HEK293 (cell line): ENCODE measurements around the gene PEX3.

ENCODE experiments used
- CTCF ChIA-PET: fragments of 350-600 bp; formaldehyde crosslinking; extraction: SDS; loops from one replicate; lab custom pipeline; 2021; ENCODE audit warnings: antibody characterized with exemption; lab: Yijun Ruan, JAX
- POLR2A ChIA-PET: fragments of 300-600 bp; formaldehyde crosslinking; extraction: SDS; loops from one replicate; lab custom pipeline; 2020; ENCODE audit warnings: antibody characterized with exemption, inconsistent platforms; lab: Yijun Ruan, JAX
- H3K27ac ChIP-seq: fragments of 200-500 bp; sonication (Bioruptor generic); 2 replicates; pipeline ENCODE4 v1.5.1; 2014; ENCODE audit warnings: low read depth, low read length, control low read depth, inconsistent platforms; ENCODE audit errors: extremely low read depth
- H3K36me3 ChIP-seq, 2 experiments: fragments of 200-500 bp in 1 of 2; sonication (Bioruptor generic) in 1 of 2; 1 replicate in 1 of 2; 2 replicates in 1 of 2; pipeline ENCODE4 v1.5.1; 2014 to 2017; ENCODE audit warnings: inconsistent platforms in 2 of 2, low read length in 2 of 2; ENCODE audit not compliant: control insufficient read depth in 2 of 2, insufficient read depth in 1 of 2
- H3K4me1 ChIP-seq: fragments of 200-500 bp; sonication (Bioruptor generic); 2 replicates; pipeline ENCODE4 v1.5.1; 2014; ENCODE audit warnings: mild to moderate bottlenecking, low read length, inconsistent platforms; ENCODE audit not compliant: control insufficient read depth, insufficient read depth
- H3K4me3 ChIP-seq: 2 replicates; pipeline ENCODE4 v1.5.1; 2011; ENCODE audit warnings: low read depth, mild to moderate bottlenecking, control low read depth, low read length, moderate library complexity
- H3K9me3 ChIP-seq: fragments of 200-500 bp; sonication (Bioruptor generic); 2 replicates; pipeline ENCODE4 v1.5.1; 2014; ENCODE audit warnings: low read depth, low read length, inconsistent platforms; ENCODE audit not compliant: control insufficient read depth, insufficient read depth
- BCL6B ChIP-seq: fragments of 450-650 bp; formaldehyde crosslinking; IDR thresholded peaks from 2 replicates; pipeline ENCODE4 v1.5.1; 2017; ENCODE audit warnings: missing biosample characterization, missing genetic modification characterization
- CTCF ChIP-seq: fragments of 450-650 bp; formaldehyde crosslinking; IDR thresholded peaks from 2 replicates; pipeline ENCODE4 v1.5.1; 2016; ENCODE audit warnings: missing biosample characterization, missing genetic modification characterization
- GLI2 ChIP-seq: fragments of 450-650 bp; formaldehyde crosslinking; IDR thresholded peaks from 2 replicates; pipeline ENCODE4; 2017; ENCODE audit warnings: missing biosample characterization, missing genetic modification characterization, low read depth, borderline replicate concordance
- KLF9 ChIP-seq: fragments of 450-650 bp; formaldehyde crosslinking; IDR thresholded peaks from 2 replicates; pipeline ENCODE4 v1.5.1; 2016; ENCODE audit warnings: missing biosample characterization, missing genetic modification characterization, low read depth
- ZBTB8A ChIP-seq: fragments of 450-650 bp; formaldehyde crosslinking; IDR thresholded peaks from 2 replicates; pipeline ENCODE4 v1.5.1; 2016; ENCODE audit warnings: missing biosample characterization, missing genetic modification characterization
- ZNF132 ChIP-seq: fragments of 450-650 bp; formaldehyde crosslinking; IDR thresholded peaks from 2 replicates; pipeline ENCODE4 v1.5.1; 2017; ENCODE audit warnings: missing biosample characterization, missing genetic modification characterization, borderline replicate concordance
- ZNF146 ChIP-seq: fragments of 450-650 bp; formaldehyde crosslinking; IDR thresholded peaks from 2 replicates; pipeline ENCODE4 v1.5.1; 2016; ENCODE audit warnings: missing biosample characterization, missing genetic modification characterization
- ZNF274 ChIP-seq, 2 experiments: fragments of 200-500 bp in 1 of 2; fragments of 450-650 bp in 1 of 2; sonication (Bioruptor generic) in 1 of 2; formaldehyde crosslinking in 1 of 2; IDR thresholded peaks; 2 replicates each; pipeline versions ENCODE4 v1.5.1 to v1.6.1; 2014 to 2016; ENCODE audit warnings: borderline replicate concordance in 1 of 2, inconsistent platforms in 1 of 2, low read length in 1 of 2, missing biosample characterization in 1 of 2, missing genetic modification characterization in 1 of 2
- ZNF302 ChIP-seq: fragments of 450-650 bp; formaldehyde crosslinking; IDR thresholded peaks from 2 replicates; pipeline ENCODE4 v1.5.1; 2016; ENCODE audit warnings: missing biosample characterization, missing genetic modification characterization, low read depth
- ZNF433 ChIP-seq: fragments of 450-650 bp; formaldehyde crosslinking; IDR thresholded peaks from 2 replicates; pipeline ENCODE4 v1.5.1; 2016; ENCODE audit warnings: missing biosample characterization, missing genetic modification characterization, low read depth
- ZNF510 ChIP-seq: fragments of 450-650 bp; formaldehyde crosslinking; IDR thresholded peaks from 2 replicates; pipeline ENCODE4 v1.5.1; 2018; ENCODE audit warnings: mild to moderate bottlenecking, missing genetic modification characterization, missing biosample characterization; ENCODE audit not compliant: insufficient replicate concordance
- ZNF530 ChIP-seq: fragments of 450-650 bp; formaldehyde crosslinking; IDR thresholded peaks from 2 replicates; pipeline ENCODE4 v1.5.1; 2016; ENCODE audit warnings: low read depth, missing biosample characterization, missing genetic modification characterization
- ZNF600 ChIP-seq: fragments of 450-650 bp; formaldehyde crosslinking; IDR thresholded peaks from 2 replicates; pipeline ENCODE4 v1.5.1; 2016; ENCODE audit warnings: missing biosample characterization, missing genetic modification characterization
- ZNF624 ChIP-seq: fragments of 450-650 bp; formaldehyde crosslinking; IDR thresholded peaks from 2 replicates; pipeline ENCODE4 v1.5.1; 2017; ENCODE audit warnings: missing biosample characterization, missing genetic modification characterization
- ZNF692 ChIP-seq: fragments of 450-650 bp; formaldehyde crosslinking; IDR thresholded peaks from 2 replicates; pipeline ENCODE4 v1.5.1; 2016; ENCODE audit warnings: missing biosample characterization, missing genetic modification characterization
- ZNF747 ChIP-seq: fragments of 450-650 bp; formaldehyde crosslinking; IDR thresholded peaks from 2 replicates; pipeline ENCODE4 v1.5.1; 2016; ENCODE audit warnings: missing biosample characterization, missing genetic modification characterization

PEX3 gene

GRCh38 chr6:143529095-143529494, 78.5 kb downstream of the PEX3 start:
- Histone ChIP-seq H3K9me3 (no peaks in the 10 kb centered on the region), H3K4me3 (no peak overlapping the region), H3K27ac (no peak overlapping the region), H3K4me1 (no peaks in the 10 kb centered on the region), H3K36me3 (no peaks in the 10 kb centered on the region)
- POLR2A ChIA-PET: interaction anchor here (0.8 kb wide), 1 partner anchor 18 kb away, joined by 3 read pairs; the partner anchor contains the start of gene FUCA2
- TF ChIP-seq CTCF (peak; percentile 35; the same call in 1 of the 2 replicates), ZNF302 (tag by site-specific recombination) (no peak), ZBTB8A (peak; percentile 35; the same call in 1 of the 2 replicates)
- CTCF ChIA-PET: interaction anchor here (0.7 to 1.5 kb wide), 6 partner anchors 9 to 415 kb away, joined by 3 to 6 read pairs (median 4); no protein-coding TSS in a partner anchor

- Histone ChIP-seq H3K36me3 (no peaks in the 10 kb centered on the region), H3K9me3 (no peaks in the 10 kb centered on the region), H3K27ac (no peak overlapping the region), H3K4me3 (no peak overlapping the region), H3K4me1 (0 out of 2 replicates have a peak, but pooled peaks cover 3% of the 10 kb centered on the region)
- CTCF ChIA-PET: no interaction called here
- POLR2A ChIA-PET: no interaction called here
- no peak for TF ChIP-seq ZNF132 (tag by site-specific recombination)
- no peak for TF ChIP-seq ZNF692 (tag by site-specific recombination)
- no peak for TF ChIP-seq ZNF530 (tag by site-specific recombination)
- TF ChIP-seq ZNF274 (IDR thresholded peaks at IDR 0.05; ENCODE audit: low read length): no peak
- TF ChIP-seq ZNF274 (tag by site-specific recombination; IDR thresholded peaks at IDR 0.05; ENCODE audit: borderline replicate concordance): no peak
- no peak for TF ChIP-seq ZNF433 (tag by site-specific recombination)
- no peak for TF ChIP-seq ZNF600 (tag by site-specific recombination)
- no peak for TF ChIP-seq KLF9
- no peak for TF ChIP-seq GLI2 (tag by site-specific recombination)
- no peak for TF ChIP-seq ZNF747 (tag by site-specific recombination)
- no peak for TF ChIP-seq ZNF146 (tag by site-specific recombination)
- no peak for TF ChIP-seq ZNF510 (tag by site-specific recombination)
- no peak for TF ChIP-seq ZNF624
- no peak for TF ChIP-seq BCL6B (tag by site-specific recombination)
Measured at GRCh38 chr6:143531720-143532499, 81.3 kb downstream of the PEX3 start.
